Smooth muscle cell (in vitro differentiated cells): ENCODE measurements around the gene ASF1A. TPM values are rescaled to one million over a fixed set of nuclear protein-coding genes. Genes with fewer than 3 reads are reported as not detected.

Experiments used
- DNase-seq: peaks from one replicate; lab custom pipeline; 2025; ENCODE audit not compliant: unreplicated experiment; lab: John Stamatoyannopoulos, UW
- H2AFZ ChIP-seq: fragments of 200-600 bp; sonication (generic); 2 replicates; pipeline ENCODE4 v1.6.0; 2016; ENCODE audit warnings: antibody characterized with exemption, low read depth, mild to moderate bottlenecking
- H3F3A ChIP-seq: fragments of 200-600 bp; sonication (generic); 2 replicates; pipeline ENCODE4 v1.6.0; 2017; ENCODE audit warnings: antibody characterized with exemption, low read depth
- H3K27ac ChIP-seq: fragments of 200-600 bp; sonication (generic); 2 replicates; pipeline ENCODE4 v1.5.1; 2016; ENCODE audit warnings: low read depth, mild to moderate bottlenecking
- H3K27me3 ChIP-seq: fragments of 200-600 bp; sonication (generic); 2 replicates; pipeline ENCODE4 v1.6.1; 2016; ENCODE audit warnings: low read depth, mild to moderate bottlenecking
- H3K36me3 ChIP-seq: fragments of 200-600 bp; sonication (generic); 2 replicates; pipeline ENCODE4 v1.5.1; 2016; ENCODE audit warnings: low read depth
- H3K4me1 ChIP-seq: fragments of 200-600 bp; sonication (generic); 2 replicates; pipeline ENCODE4 v1.5.1; 2016; ENCODE audit warnings: low read depth
- H3K4me2 ChIP-seq: fragments of 200-600 bp; sonication (generic); 2 replicates; pipeline ENCODE4 v1.6.0; 2016; ENCODE audit warnings: mild to moderate bottlenecking
- H3K4me3 ChIP-seq: fragments of 200-600 bp; sonication (generic); 2 replicates; pipeline ENCODE4 v1.5.1; 2016; ENCODE audit warnings: mild to moderate bottlenecking
- H3K79me2 ChIP-seq: fragments of 200-600 bp; sonication (generic); 2 replicates; pipeline ENCODE4 v1.6.0; 2016; ENCODE audit warnings: low read depth, mild to moderate bottlenecking
- H3K9ac ChIP-seq: fragments of 200-600 bp; sonication (generic); 2 replicates; pipeline ENCODE4 v1.6.0; 2016; ENCODE audit warnings: low read depth
- H3K9me3 ChIP-seq: fragments of 200-600 bp; sonication (generic); replicated peaks from 2 replicates; pipeline ENCODE4 v1.5.1; 2016; ENCODE audit warnings: low read depth
- H4K20me1 ChIP-seq: fragments of 200-600 bp; sonication (generic); 2 replicates; pipeline ENCODE4 v1.6.0; 2016; ENCODE audit warnings: low read depth
- CTCF ChIP-seq: fragments of 200-600 bp; sonication (generic); IDR thresholded peaks from 2 replicates; pipeline ENCODE4 v1.5.1; 2017; ENCODE audit warnings: borderline replicate concordance, mild to moderate bottlenecking, antibody characterized with exemption; ENCODE audit not compliant: insufficient read depth, poor library complexity, severe bottlenecking
- WGBS: methylation state at CpG from one replicate; pipeline ENCODE4 v1.1.7; 2016; ENCODE audit warnings: low lambda C conversion rate; 5-methylcytosine and 5-hydroxymethylcytosine counted together
- polyA plus RNA-seq: library from polyadenylated mRNA; unstranded; fragments of >200 nt; fragmentation: Nextera tagmentation; extraction: Ambion mirVana; gene quantifications from 2 replicates; pipeline ENCODE4 v1.2.1, GENCODE V29; 2016
- total RNA-seq: library from RNA; depleted of rRNA; stranded (reverse); fragments of >200 nt; gene quantifications from 2 replicates; pipeline ENCODE4 v1.2.3, GENCODE V29; 2014

The ASF1A gene
- total and polyA plus RNA-seq, 2 experiments from 2014 or later = 33.4 to 38.8 TPM

GRCh38 chr6:118869350-118869749, 24.6 kb upstream of the ASF1A start:
- Histone ChIP-seq H3K27ac (peak overlapping the region; percentile 6), H4K20me1 (peaks cover 12% of the 10 kb centered on the region), H2AFZ (no peak overlapping the region), H3K79me2 (peaks cover 29% of the 10 kb centered on the region), H3F3A (no peaks in the 10 kb centered on the region), H3K9ac (no peak overlapping the region), H3K9me3 (no peaks in the 10 kb centered on the region), H3K4me1 (no peaks in the 10 kb centered on the region), H3K4me3 (no peak overlapping the region), H3K27me3 (no peaks in the 10 kb centered on the region), H3K36me3 (no peaks in the 10 kb centered on the region), H3K4me2 (no peak overlapping the region)
- WGBS = 80% methylated on average over 2 of the region's 2 CpGs
- no peak for DNase-seq
- TF ChIP-seq CTCF = no peak

- Histone ChIP-seq H3K27ac (peak overlapping the region; percentile 6), H3K4me1 (no peaks in the 10 kb centered on the region), H3K79me2 (peaks cover 31% of the 10 kb centered on the region), H3K4me2 (no peak overlapping the region), H3K9ac (no peak overlapping the region), H3K27me3 (no peaks in the 10 kb centered on the region), H4K20me1 (peaks cover 6% of the 10 kb centered on the region), H3K36me3 (no peaks in the 10 kb centered on the region), H3F3A (no peaks in the 10 kb centered on the region), H3K4me3 (no peak overlapping the region), H3K9me3 (no peaks in the 10 kb centered on the region), H2AFZ (no peak overlapping the region)
- TF ChIP-seq CTCF = no peak
- 92% methylated on average over 2 of the region's 2 CpGs for WGBS
- no peak for DNase-seq
Measured at GRCh38 chr6:118869894-118870589, 23.9 kb upstream of the ASF1A start.

- WGBS = 90% methylated on average over 5 of the region's 5 CpGs
- peaks cover 31% of the 10 kb centered on the region for H3K79me2 ChIP-seq
- TF ChIP-seq CTCF = no peak
- no peak overlapping the region for H3K4me3 ChIP-seq
- H2AFZ ChIP-seq = no peak overlapping the region
- H3K4me1 ChIP-seq = no peaks in the 10 kb centered on the region
- no peak overlapping the region for H3K4me2 ChIP-seq
- H4K20me1 ChIP-seq = no peaks in the 10 kb centered on the region
- H3K27ac ChIP-seq = no peak overlapping the region
- no peak overlapping the region for H3K9ac ChIP-seq
- H3F3A ChIP-seq = no peaks in the 10 kb centered on the region
- H3K9me3 ChIP-seq = no peaks in the 10 kb centered on the region
- no peaks in the 10 kb centered on the region for H3K27me3 ChIP-seq
- no peaks in the 10 kb centered on the region for H3K36me3 ChIP-seq
- no peak for DNase-seq
Measured at GRCh38 chr6:118871331-118871730, 22.6 kb upstream of the ASF1A start.

GRCh38 chr6:118872318-118872717, 21.6 kb upstream of the ASF1A start:
- Histone ChIP-seq H4K20me1 (no peaks in the 10 kb centered on the region), H3K79me2 (peaks cover 23% of the 10 kb centered on the region), H3K36me3 (no peaks in the 10 kb centered on the region), H3K9me3 (no peaks in the 10 kb centered on the region), H3K9ac (no peak overlapping the region), H3K4me3 (no peak overlapping the region), H3K4me2 (no peak overlapping the region), H2AFZ (no peak overlapping the region), H3K27ac (no peak overlapping the region), H3K4me1 (no peaks in the 10 kb centered on the region), H3F3A (no peaks in the 10 kb centered on the region), H3K27me3 (no peaks in the 10 kb centered on the region)
- no peak for TF ChIP-seq CTCF
- DNase-seq = no peak
